ENCODE data around the gene PLPPR2.
A peak's percentile ranks its signal among the peaks of the same experiment; 100 is the strongest.
"Not testable (repeated sequence)": the region's sequence is repeated elsewhere in the genome, so short reads cannot be mapped to it uniquely, and the experiment has no call there.

The PLPPR2 gene

DNA sequence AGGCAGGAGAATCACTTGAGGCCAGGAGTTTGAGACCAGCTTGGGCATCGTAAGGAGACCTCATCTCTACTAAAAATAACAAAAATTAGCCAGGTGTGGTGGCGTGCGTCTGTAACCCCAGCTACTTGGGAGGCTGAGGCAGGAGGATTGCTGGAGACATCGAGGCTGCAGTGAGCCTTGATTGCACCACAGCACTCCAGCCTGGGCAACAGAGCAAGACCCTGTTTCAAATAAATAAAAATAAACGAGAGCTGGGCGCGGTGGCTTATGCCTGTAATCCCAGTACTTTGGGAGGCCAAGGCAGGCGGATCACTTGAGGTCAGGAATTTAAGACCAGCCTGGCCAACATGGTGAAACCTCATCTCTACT is 15.1 kb upstream of the PLPPR2 start:
- DNase-seq, result not testable (repeated sequence)

DNA sequence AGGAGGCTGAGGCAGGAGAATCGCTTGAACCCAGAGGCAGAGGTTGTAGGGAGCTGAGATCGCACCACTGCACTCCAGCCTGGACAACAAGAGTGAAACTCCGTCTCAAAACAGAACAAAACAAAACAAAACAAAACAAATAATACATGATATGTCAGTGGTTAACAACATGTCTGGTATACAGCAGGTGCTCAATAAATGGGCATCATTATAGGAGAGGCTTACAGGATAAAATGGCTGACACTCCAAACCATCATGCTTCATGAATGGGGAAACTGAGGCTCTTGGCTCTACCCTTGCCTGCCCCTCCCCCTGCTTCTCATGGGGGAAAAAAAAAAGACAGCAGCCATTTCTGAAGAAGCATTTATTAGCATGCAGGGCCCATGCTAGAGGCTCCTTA is 12.8 kb upstream of the PLPPR2 start:
- DNase-seq, result no peak

DNA sequence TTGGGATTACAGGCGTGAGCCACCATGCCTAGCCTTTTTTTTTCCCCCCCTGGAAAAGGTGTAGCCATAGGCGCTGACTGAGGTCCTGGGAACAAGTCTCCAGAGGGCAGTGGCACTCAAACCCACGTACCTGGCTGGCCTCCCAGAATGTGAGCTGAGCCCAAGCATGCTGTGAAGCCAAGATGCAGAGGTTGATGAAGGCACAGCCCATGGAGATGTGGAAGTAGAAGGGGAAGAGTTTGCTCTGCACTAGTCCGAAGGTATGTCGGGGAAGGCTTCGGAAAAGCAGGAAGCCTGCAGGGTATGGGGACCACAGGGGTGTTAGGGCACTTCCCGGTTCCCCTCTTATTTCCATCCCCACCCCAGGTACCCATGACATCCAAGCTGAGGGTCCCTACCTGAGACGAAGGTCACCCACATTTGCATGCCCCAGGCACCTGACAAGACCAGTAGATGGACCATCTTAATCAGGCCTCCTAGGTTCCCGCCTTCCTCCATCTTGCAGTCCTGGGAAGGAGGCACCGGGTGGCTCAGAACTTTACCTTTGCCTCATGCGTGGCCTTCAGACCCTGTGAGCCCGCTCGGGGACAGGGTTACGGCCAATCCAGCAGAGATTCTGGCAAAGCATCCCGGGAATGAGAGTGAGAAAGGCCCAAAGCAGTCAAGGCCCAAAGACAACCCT is 10.0 kb upstream of the PLPPR2 start:
- no peak for DNase-seq

DNA sequence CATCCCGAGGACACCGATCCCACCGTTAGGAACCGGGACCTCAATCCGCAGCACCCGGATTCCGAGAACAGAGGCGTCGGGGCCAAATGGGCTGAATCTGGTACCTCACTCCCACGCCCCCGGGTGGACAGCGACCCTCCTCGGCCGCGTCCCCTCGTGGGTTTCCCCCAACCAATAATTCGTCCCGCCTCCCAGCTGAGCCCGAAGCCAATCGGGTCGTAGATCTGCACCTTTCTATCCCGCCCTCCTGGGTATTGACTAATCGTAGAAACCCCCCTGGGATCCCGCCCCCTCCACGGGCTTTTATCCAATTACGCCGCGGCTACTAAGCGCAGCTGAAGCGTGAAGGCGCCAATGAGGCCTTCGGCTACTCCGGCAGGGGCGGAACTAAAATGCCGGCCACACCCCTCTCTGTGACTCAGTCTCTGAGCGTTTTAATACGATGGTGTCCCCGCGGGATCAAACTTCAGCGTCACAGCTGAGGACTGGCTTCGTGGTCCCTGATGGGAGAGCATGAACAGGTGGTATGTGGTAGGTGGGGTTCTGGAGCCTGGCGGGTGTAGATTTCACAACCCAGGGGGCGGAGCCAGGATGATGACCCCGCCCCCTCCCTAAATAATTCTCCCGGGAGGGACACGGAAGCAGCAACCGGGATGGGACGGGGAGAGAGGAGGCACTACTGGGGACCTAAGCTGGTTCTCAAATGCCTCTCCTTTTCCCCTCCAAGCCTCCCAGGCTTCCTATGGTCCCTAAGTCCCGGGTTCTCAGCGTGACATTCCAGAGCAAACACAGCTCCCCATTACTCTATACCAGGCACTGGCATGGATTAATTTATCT is 8.9 kb upstream of the PLPPR2 start, which contains the start of the genes CCDC159 and TMEM205:
Gene CCDC159 (plus strand): TSS at position 416 of the 837 bp plus-strand sequence. CDS start 88 bp downstream, at position 504.
Gene TMEM205 (minus strand): TSS at position 165 of the 837 bp plus-strand sequence. CDS start 649 bp downstream, outside the sequence.
- peak; percentile 99 for DNase-seq

DNA sequence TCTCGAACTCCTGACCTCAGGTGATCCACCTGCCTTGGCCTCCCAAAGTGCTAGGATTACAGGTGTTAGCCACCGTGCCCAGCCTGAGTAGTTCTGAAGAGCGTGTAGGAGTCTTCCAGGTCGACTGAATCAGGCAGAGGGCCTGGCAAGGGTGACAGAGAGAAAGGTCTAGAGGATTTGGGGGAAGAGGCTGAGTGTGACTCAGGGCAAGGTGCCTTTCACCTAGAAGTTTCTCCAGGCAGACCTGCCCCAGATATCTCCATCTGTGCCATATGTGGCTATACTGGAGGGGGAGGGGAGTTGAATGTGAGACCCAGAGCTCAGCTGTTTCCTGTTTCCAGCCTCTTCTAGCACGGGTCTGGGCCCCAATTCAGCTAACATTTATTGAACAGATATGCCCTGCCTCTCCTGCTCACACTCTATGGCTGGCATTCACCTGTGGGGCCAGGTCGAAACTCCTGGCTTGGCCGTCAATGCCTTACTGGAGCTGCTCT is 7.6 kb upstream of the PLPPR2 start:
- DNase-seq, result no peak

DNA sequence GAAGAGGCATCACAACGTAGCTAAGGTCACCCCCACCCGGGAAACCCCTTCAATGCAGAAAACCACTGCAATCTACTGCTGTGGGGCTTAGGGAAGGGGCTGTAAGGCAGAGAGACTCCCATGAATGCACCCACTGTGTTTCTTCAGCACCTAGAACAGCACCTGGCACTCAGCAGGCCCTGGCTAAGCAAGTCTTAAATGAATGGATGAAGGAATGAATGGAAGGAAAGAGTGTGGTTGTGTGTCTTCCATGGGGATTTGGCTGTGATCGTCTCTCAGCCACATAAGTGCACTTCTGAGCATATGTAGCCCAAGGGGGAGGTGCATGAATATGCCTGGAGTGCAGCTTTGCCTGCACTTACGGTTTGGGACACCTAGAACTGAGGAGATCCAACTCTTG is 6.1 kb upstream of the PLPPR2 start:
- DNase-seq, result no peak

DNA sequence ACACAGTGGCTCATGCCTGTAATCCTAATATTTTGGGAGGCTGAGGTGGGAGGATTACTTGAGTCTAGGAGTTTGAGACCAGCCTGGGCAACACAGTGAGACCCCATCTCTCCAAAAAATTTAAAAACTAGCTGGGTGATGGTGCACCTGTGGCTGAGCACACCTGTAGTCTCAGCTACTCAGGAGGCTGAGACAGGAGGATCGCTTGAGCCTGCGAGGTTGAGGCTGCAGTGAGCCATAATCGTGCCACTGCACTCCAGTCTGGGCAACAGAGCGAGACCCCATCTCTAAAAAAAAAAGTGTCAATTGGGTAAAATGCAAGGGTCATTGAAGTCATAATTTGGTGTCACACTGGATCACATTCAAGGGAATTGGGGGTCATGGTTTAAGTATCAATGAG is 1.1 kb upstream of the PLPPR2 start:
- DNase-seq, result not testable (repeated sequence)

DNA sequence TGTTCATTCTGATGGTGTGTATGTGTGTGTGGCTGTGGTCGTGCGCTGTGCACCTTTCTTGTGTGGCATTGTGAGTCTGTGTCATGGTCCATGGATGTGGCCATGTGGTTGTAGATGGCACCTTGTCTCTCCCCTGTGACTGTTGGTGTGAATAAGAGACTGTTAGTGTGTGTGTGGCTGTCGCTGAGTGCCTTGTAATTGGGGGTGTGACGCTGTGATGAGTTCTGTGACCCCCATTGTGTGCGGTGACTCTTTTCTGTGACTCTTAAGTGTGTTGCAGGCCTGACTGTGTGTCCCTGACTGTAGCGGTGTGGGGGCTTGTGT is 804 bp downstream of the PLPPR2 start:
- no peak for DNase-seq

DNA sequence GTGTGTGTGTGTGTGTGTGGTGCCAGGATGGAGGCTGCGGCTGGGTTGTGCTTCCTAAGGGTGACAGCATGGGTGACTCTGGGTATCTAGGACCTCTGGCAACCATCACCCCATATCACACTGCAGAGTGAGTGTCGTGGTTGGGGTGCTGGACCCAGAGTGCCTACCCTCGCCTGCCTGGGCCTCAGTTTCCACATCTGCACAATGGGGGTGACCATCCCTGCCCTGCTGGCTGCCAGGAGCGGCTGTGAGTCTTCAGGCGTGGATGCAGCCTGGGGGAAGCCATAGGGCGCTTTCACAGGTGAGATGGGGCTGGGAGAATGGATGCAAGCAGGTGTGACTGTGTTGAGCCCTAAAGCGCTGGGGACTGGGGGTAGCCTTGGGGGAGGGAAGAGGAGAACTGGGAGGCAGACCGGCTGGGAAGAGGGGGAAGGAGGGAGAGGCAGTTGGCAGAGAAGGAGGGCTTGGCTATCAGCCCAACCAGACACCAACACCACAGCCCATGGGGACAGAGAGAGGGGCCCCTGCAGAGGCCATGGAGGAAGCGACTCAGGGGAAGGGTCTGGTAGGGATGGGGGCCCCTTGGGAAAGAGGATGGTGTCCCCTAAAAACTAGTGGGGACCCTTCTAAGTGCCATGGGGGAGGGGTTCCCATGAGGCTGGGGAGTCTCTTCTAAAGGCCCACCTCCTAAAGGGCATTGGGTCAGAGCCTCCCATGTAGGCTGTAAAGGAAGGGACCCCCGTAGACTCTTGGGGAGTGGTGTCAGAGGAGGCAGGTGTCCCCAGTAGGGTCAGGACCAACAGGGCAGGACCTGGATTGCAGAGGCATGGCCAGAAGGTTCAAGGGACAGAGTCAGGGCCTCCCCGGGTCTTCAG is 1.7 kb downstream of the PLPPR2 start:
- DNase-seq, result no peak

DNA sequence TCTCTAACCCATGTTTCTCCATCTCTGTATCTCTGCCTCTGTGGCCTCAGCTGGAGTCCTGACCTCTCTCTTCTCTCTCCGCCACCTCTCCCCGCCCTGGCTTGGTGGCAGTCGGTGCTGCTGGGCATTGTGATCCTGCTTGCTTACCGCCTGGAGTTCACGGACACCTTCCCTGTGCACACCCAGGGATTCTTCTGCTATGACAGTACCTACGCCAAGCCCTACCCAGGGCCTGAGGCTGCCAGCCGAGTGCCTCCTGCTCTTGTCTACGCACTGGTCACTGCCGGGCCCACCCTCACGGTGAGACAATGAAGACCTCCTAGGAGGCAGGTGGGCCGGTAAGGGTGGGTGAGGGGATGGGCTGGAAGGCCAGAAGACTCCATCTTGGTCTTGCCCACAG is 4.2 kb downstream of the PLPPR2 start:
- DNase-seq, result no peak

DNA sequence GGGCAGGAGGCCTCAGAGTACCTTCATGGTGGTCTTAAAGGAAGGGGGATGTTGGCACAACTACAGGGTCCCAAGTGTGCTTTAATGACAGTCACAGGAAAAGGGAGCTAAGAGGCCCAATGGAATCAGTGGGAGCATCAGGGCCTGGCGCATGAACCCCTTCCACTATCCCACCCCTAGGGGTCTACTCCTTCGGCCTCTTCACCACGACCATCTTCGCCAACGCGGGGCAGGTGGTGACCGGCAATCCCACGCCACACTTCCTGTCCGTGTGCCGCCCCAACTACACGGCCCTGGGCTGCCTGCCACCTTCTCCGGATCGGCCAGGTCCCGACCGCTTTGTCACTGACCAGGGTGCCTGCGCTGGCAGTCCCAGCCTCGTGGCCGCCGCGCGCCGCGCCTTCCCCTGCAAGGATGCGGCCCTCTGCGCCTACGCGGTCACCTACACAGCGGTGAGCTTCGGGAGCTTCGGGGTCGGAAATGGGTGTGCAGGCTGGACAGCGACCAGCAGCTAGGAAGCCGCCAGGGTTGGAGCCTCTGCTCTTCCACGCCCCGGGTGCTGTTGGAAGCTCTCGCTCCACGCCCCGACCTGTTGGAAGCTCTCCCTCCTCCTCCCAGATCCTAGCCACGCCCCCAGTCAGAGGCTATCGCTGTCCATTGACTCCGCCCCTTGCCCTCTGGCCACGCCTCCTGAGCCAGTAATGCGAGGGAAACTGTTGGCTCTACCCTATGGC is 6.0 kb downstream of the PLPPR2 start:
- no peak for DNase-seq

DNA sequence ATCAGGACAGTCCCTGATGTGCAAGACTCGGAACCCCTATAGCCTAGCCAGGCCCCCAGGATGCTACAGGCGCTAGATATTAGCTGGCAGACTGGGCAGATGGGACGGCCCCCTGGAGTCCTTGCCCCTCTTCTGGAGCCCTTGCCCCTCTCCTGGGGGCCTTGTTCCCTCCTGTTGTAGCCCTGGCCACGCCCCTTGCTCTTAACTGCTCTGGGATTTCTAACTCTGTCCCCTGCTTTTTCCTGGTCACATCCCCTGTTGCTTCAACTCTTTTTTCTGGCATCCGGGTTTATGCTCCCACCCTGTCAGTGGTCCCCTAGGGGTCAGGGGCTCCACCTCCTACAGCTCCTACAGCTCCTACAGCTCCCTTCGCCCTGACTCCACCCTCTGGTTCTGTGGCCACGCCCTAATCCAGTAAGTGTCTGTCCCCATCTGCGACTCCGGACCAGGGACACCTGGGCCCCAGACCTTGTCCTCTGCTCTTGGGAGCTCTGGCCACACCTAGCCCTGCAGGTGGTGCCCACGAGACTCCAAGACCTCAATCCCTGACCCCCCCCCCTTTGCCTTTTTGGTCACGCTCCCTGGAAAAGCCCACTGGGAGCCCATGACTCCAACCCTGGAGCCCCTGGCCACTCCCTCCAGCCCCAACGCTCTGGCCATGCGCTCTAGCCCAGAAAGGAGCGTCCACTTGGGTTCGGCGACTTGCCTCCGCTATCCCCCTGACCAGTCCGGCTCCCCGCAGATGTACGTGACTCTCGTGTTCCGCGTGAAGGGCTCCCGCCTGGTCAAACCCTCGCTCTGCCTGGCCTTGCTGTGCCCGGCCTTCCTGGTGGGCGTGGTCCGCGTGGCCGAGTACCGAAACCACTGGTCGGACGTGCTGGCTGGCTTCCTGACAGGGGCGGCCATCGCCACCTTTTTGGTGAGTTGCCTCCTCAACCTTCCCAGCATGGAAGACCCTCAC is 6.8 kb downstream of the PLPPR2 start:
- no peak for DNase-seq

DNA sequence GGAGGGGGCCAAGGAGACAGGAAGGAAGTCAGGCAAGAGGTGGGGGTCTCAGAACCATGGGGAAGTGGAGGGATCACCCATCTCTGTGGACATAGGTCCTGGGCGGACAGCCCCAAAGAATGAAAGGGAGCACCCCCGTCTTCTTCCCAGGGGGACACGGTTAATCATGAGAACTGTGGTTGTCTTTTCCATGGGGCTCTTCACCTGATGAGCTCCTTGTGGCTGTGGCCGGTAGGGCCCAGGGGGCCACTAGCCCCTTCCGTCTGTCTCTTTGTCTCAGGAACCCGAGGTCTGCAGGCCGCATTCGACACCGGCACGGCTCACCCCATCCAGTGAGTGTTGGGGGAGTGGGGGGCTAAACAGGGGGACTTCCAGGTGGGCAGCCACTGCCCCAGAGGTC is 8.6 kb downstream of the PLPPR2 start:
- DNase-seq, result no peak

DNA sequence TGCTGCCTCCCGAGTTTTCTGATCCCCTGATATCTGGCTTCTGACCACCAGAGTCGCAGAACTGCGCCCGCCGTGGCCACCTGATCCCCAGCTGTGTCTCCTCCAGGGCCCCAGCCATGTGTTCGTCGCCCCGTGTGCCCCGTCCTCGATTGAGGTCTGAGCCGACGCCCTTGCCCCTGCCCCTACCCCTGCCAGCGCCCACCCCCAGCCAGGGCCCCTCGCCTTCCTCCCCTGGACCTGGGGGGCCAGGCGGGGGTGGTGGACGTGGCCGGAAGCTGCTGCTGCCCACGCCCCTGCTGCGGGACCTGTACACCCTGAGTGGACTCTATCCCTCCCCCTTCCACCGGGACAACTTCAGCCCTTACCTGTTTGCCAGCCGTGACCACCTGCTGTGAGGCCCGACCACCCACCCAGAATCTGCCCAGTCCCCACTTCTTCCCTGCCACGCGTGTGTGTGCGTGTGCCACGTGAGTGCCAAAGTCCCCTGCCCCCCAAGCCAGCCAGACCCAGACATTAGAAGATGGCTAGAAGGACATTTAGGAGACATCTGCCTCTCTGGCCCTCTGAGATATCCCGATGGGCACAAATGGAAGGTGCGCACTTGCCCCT is 9.2 kb downstream of the PLPPR2 start:
- no peak for DNase-seq

DNA sequence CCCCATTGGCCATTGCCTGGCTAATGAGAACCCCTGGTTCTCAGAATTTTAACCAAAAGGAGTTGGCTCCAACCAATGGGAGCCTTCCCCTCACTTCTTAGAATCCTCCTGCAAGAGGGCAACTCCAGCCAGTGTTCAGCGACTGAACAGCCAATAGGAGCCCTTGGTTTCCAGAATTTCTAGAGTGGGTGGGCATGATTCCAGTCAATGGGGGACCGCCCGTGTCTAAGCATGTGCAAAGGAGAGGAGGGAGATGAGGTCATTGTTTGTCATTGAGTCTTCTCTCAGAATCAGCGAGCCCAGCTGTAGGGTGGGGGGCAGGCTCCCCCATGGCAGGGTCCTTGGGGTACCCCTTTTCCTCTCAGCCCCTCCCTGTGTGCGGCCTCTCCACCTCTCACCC is 9.7 kb downstream of the PLPPR2 start:
- DNase-seq, result no peak

DNA sequence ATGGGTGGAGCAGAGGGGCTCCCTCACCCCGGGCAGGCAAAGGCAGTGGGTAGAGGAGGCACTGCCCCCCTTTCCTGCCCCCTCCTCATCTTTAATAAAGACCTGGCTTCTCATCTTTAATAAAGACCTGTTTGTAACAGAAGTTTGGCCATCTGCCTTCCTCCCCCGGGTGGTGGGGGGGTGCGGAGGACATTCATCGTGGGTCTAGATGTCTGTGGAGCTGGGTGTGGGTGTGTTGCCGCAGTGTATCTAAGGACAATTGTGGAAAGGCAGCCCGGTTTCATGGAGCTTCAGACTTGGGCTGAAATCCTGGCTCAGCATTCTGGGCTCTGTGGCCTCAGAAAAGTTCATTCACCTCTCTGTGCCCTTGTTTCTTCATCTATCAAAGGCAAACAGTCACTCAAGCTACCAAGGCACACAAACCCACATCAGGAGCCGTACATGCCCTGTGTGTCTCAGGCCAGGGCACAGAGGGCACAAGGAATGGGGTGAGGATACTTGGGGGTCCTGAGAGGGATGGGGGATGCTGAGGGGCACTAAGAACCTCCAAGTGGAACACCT is 10.4 kb downstream of the PLPPR2 start:
- DNase-seq, result no peak

DNA sequence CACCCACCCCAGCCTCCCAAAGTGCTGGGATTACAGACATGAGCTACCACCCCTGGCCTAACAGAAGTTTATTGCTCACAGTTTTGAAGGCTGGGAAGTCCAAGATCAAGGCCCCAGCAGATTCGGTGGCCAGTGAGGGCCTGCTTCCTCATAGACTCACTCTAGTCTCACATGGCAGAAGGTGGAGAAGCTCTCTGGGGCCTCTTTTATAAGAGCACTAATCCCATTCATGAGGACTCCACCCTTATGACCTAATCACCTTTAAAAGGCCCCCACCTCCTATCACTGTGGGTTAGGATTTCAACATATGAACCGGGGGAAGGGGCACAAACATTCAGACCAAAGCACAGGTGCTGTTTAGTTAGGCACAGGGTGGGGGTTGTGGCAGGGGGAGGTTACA is 12.3 kb downstream of the PLPPR2 start:
- no peak for DNase-seq

DNA sequence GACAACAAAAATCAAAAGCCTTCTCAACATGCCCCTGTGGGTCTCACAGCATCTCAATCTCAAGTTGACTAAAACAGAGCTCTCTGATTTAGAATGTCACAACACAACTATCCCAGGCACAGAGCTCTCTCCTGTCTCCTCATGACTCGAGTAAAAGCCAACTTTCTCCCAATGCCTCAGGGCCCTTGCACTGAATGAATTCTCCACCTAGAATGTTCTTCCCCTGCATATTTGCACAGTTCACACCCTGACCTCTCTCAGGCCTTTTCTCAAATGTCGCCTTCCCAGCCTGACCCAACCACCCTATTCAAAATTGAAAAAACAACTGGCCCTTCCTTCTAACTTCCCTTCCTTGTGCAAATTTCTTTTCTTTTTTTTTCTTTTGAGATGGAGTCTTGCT is 15.5 kb downstream of the PLPPR2 start:
- DNase-seq, result no peak

DNA sequence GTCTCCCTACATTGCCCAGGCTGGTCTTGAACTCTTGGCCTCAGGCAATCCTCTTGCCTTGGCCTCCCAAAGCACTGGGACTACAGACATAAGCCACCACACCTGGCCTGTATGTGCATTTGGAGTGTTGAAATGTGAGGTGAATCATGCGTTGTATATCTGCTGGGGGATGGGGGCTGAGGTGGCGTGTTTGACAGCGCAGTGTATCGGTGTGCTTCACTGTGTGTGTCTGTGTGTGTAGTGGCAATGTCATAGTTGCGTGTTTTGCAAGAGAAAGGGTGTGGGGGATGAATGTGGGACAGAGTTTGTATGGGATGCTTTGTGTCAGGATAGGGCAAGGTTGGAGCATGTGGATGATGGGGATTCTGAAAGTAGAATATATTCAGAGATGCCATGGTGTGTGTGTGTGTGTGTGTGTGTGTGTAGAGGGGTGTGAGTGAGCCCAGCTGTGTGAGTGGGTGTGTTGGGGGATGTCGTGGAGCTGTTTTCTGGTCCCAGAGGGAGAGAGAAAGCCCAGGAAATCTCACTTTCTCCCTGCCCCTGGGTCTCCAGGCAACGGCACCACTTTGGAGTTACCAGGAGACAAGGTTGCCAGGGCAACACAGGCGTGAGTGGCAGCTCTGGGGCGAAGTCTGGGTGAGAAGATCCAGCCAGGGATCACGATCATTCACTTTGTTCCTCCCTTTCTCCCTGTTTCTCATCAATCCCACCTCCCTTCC is 18.1 kb downstream of the PLPPR2 start:
- DNase-seq, result no peak
